ENCODE data around the gene ANKRD13D.

ANKRD13D gene

DNA sequence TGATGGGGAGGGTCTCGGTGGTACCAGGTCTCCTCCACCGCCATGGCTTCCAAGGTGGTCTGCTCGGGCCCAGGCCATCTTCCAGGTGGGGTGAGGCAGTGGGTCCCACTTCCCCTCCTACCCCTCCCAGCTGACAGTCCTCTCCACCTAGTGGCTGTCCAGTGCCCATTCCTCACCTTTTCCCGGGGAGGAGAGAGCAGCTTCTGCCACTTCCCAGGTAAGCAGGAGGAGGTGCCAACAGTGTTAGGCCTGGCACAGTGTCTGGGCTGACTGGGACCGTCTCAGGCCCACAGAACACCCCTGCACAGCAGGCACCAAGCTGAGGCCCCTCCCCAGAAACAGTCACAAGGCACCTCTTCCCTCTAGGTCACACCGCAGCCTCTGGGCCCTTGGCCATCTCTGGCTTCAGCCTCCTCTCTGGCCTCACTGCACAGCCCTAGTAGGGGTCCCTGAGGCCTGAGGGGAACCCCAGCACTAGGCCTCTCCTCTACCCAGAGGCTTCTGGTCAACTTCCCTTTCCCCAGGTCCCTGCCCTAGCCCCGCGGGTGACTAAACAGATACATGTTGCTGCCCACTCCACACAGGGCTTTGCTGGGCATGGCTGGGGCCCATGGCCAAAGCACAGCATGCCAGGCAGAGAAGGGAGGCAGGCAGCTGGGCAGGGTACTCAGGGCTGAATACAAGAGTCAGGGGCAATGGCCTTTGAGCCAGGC, 2.3 kb upstream of the ANKRD13D start:
- DNase-seq (ENCODE audit: low read depth), result no peak

DNA sequence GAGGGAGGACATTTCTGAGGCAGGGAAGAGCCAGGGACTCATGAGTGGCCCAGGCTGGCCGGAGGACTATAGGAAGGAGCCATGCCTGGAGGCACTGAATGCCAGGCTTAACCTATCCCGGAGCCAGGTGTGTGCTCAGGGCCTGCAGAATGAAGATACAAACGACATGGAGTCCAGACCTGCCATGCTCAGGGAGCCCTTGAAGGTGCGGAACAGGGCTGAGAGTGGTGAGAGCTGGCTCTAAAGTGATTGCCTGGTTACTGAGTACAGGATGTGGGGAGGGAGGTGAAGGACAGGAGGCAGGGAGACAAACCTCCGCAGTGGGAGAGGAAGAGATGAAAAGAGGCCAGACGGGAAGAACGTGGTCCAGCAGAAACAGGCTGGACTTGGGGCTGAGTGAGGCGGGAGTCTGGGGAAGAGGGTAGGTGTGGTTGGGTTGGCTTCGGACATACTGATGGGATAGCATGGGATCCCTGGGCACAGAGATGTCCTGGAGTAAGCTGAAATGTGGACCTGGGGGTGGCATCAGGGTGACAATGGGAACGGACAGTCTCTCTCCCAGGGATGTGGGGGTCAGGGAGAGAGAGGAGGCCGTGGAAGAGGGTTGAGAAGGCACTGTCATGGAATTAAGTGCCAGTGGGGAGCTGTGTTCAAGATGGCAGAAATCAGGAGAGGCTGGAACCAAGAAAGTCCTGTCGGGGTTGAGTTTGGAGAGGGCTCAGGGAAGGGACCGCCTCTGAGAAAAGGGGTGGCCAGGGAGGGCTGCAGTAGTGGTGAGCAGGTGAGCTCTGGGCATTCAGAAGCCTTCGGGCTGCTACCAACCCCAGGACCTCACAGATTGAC, 1.5 kb upstream of the ANKRD13D start:
- DNase-seq (ENCODE audit: low read depth), result no peak

GRCh38 chr11:67288198-67288451, 978 bp upstream of the ANKRD13D start:
- DNase-seq (ENCODE audit: low read depth), result no peak

- peak; percentile 91 for DNase-seq (ENCODE audit: low read depth)
Measured at GRCh38 chr11:67288452-67289225, 464 bp upstream of the ANKRD13D start.

DNA sequence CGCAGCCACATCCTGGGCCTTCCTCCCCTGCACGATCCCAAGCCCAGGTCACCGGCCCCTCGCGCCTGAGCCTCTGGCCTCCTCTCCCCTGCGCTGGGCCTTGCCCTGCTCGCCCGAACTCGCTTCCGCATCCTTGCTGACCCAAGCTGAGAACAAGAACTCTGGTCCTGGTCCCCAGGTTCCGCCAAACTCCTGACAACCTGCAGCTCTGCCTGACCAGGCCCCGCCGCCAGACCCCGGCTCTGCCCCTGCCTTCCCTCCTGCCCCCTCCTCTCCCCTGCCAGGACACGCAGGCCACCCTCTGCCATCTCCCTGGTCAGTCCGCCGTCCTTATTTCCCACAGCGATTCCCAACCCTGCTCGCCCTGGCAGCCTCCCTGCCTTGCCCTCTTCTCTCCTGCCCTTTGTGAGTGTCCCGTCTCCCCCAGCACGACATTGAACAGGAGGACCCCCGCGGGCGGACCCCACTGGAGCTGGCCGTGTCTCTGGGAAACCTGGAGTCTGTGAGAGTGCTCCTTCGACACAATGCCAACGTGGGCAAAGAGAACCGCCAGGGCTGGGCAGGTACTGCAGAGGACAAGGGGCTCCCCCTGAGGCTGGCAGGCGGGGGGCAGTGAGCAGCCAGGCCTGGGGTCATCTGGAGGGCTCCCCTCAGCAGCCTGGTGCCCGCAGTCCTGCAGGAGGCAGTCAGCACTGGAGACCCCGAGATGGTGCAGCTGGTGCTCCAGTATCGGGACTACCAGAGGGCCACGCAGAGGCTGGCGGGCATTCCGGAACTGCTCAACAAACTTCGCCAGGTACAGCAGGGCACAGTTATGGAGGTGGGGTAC, 762 bp downstream of the ANKRD13D start:
- peak; percentile 27 for DNase-seq (ENCODE audit: low read depth)

GRCh38 chr11:67290801-67291200, 1.7 kb downstream of the ANKRD13D start:
- DNase-seq (ENCODE audit: low read depth), result peak; percentile 89

DNA sequence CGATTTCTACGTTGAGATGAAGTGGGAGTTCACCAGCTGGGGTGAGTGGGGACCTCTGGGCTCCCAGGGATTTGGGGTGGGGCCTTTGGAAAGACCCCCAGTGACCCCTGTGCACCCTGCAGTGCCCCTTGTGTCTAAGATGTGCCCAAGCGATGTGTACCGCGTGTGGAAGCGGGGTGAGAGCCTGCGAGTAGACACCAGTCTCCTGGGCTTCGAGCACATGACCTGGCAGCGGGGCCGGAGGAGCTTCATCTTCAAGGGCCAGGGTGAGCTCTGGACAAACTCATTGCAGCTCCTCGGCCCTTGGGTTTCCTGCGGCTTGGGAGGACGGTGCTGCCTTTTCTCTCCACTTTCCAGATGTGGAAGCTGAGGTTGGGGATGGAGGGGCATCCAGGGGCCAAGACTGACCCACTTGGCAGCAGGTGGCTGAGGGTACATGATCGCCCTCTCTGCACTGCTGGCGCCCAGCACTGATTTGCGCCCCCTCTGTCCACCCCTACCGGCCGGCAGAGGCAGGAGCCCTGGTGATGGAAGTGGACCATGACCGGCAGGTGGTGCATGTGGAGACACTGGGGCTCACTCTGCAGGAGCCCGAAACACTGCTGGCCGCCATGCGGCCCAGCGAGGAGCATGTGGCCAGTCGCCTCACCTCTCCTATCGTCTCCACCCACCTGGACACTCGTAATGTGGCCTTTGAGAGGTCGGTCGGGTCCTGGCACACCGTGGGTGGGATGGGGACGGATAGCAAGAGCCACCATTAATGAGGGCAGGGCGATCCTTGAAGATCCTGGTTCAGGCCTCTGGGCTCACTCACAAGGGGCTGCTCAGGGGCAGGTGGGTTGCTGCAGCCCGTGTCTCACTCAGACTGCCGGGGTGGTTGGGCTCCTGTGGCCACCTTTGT, 2.6 kb downstream of the ANKRD13D start:
- DNase-seq (ENCODE audit: low read depth), result no peak

DNA sequence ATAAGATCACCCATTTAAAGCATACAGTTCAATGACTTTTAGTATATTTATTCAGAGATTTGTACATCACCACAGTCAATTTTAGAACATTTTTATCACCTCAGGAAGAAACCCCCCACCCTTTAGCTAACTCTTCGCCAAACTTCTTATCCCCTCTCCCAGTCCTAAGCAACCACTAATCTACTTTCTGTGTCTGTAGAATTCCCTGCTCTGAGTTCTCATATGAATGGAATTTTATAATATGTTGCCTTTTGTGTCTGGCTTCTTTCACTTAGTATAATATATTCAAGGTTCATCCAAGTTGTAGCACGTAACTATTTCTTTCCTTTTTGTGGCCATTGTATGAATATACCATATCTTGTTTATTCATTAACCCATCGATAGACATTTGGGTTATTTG, 3.6 kb downstream of the ANKRD13D start:
- DNase-seq (ENCODE audit: low read depth), result peak; percentile 60

- peak; percentile 61 for DNase-seq (ENCODE audit: low read depth)
Measured at GRCh38 chr11:67293090-67293489, 4.0 kb downstream of the ANKRD13D start.

DNA sequence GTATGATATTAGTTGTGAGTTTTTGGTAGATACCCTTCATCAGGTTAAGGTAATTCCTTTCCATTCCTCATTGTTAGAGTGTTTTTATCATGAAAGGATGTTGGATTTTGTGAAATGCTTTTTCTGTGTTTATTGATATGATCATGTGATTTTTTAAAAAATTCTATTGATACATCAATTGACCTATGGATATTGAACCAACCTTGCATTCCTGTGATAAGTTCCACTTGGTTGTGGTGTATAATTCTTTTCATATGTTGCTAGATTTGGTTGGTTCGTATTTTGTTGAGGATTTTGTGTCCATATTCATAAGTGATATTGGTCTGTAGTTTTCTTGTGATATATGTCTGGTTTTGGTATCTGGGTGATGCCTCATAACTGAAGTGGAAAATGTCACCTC, 6.7 kb downstream of the ANKRD13D start:
- DNase-seq (ENCODE audit: low read depth), result no peak

DNA sequence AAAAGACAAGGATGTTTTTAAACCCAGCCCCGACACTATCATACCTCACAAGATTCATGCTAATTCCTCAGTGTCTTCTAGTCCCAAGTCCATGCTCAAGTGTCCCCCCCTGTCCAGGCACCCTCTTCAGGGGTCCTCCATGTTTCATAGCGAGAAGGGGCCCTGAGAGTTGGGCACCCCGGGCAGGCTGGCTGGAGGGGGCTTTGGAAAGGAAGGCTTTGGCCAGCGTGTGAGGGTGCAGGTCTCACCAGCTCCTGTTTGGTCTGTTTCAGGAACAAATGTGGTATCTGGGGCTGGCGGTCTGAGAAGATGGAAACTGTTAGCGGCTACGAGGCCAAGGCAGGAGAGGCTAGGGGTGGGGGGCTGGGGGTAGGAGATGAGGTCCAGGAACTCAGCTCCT, 9.7 kb downstream of the ANKRD13D start:
- DNase-seq (ENCODE audit: low read depth), result no peak

- DNase-seq (ENCODE audit: low read depth), result no peak
Measured at GRCh38 chr11:67299471-67300191, 10.5 kb downstream of the ANKRD13D start.

- no peak for DNase-seq (ENCODE audit: low read depth)
Measured at GRCh38 chr11:67300256-67300755, 11.2 kb downstream of the ANKRD13D start.

GRCh38 chr11:67300756-67301312, 11.7 kb downstream of the ANKRD13D start:
- no peak for DNase-seq (ENCODE audit: low read depth)

- DNase-seq (ENCODE audit: low read depth), result no peak
Measured at GRCh38 chr11:67301313-67301921, 12.3 kb downstream of the ANKRD13D start.

GRCh38 chr11:67301951-67302516, 12.9 kb downstream of the ANKRD13D start:
- peak; percentile 83 for DNase-seq (ENCODE audit: low read depth)

- DNase-seq (ENCODE audit: low read depth), result peak; percentile 67
Measured at GRCh38 chr11:67302571-67303131, 13.5 kb downstream of the ANKRD13D start.

GRCh38 chr11:67303132-67303834, 14.2 kb downstream of the ANKRD13D start, which contains the start of gene SSH3:
TSS of gene SSH3 (plus strand) at chr11:67303530. CDS start at chr11:67303626, 96 bp downstream.
- DNase-seq (ENCODE audit: low read depth), result peak; percentile 62

Measured in amniotic epithelial cell (primary cell).